ENCODE results near the gene ITIH6. TPM values are rescaled to one million over a fixed set of nuclear protein-coding genes. Genes with fewer than 3 reads are reported as not detected.

The ITIH6 gene
- total RNA-seq, 1 donor from 2014 or later: not detected

- Histone ChIP-seq H4K20me1 (ENCODE audit: insufficient read depth, low read length) (peaks cover 24% of the 10 kb centered on the region), H3K79me2 (ENCODE audit: insufficient read depth, low read length) (peaks cover 32% of the 10 kb centered on the region), H3K27me3 (ENCODE audit: insufficient read depth, low read length) (no peaks in the 10 kb centered on the region), H3K36me3 (ENCODE audit: insufficient read depth, low read length) (peaks cover 6% of the 10 kb centered on the region), H3K9ac (ENCODE audit: low read length) (peak within 1 kb of the TSS; percentile 89), H2AFZ (ENCODE audit: low read depth, low read length) (peak within 1 kb of the TSS; percentile 84), H3K4me3 (ENCODE audit: insufficient read depth, low read depth, low read length) (peak within 1 kb of the TSS; percentile 74), H3K27ac (ENCODE audit: low read depth, low read length) (peak within 1 kb of the TSS; percentile 72), H3K4me2 (ENCODE audit: low read length) (peak within 1 kb of the TSS; percentile 99), H3K9me3 (ENCODE audit: insufficient read depth, low read depth, low read length) (no peaks in the 10 kb centered on the region), H3K4me1 (ENCODE audit: insufficient read depth, low read length) (peaks cover 18% of the 10 kb centered on the region)
- Mint-ChIP-seq H3K36me3 (ENCODE audit: low read depth, unreplicated experiment) (peaks cover 3% of the 10 kb centered on the region), H3K27me3 (ENCODE audit: low read depth, unreplicated experiment) (no peaks in the 10 kb centered on the region), H3K4me1 (ENCODE audit: low read depth, unreplicated experiment) (peaks cover 15% of the 10 kb centered on the region), H3K9me3 (ENCODE audit: unreplicated experiment) (no peaks in the 10 kb centered on the region), H3K4me3 (ENCODE audit: unreplicated experiment) (peak within 1 kb of the TSS; percentile 98), H3K27ac (ENCODE audit: unreplicated experiment) (peak within 1 kb of the TSS; percentile 98)
- TF ChIP-seq EZH2 (IDR thresholded peaks at IDR 0.05; ENCODE audit: insufficient read depth, low read length) (no peak), CTCF (IDR thresholded peaks at IDR 0.05; ENCODE audit: insufficient read depth, low read depth, low read length) (no peak)
- peak; percentile 54 for FAIRE-seq
- DNase-seq (ENCODE audit: low read depth): no peak
Measured at GRCh38 chrX:54807524-54808108, 9.6 kb upstream of the ITIH6 start, which contains the start of gene MAGED2. TSS of gene MAGED2 (plus strand) at chrX:54807745. CDS start at chrX:54809332, 1,587 bp downstream.

- Histone ChIP-seq H3K79me2 (ENCODE audit: insufficient read depth, low read length) (no peaks in the 10 kb centered on the region), H3K27me3 (ENCODE audit: insufficient read depth, low read length) (no peaks in the 10 kb centered on the region), H3K9me3 (ENCODE audit: insufficient read depth, low read depth, low read length) (no peaks in the 10 kb centered on the region), H3K4me2 (ENCODE audit: low read length) (no peak overlapping the region), H3K4me3 (ENCODE audit: insufficient read depth, low read depth, low read length) (no peak overlapping the region), H3K36me3 (ENCODE audit: insufficient read depth, low read length) (no peaks in the 10 kb centered on the region), H2AFZ (ENCODE audit: low read depth, low read length) (no peak overlapping the region), H3K27ac (ENCODE audit: low read depth, low read length) (no peak overlapping the region), H3K4me1 (ENCODE audit: insufficient read depth, low read length) (no peaks in the 10 kb centered on the region), H4K20me1 (ENCODE audit: insufficient read depth, low read length) (no peaks in the 10 kb centered on the region), H3K9ac (ENCODE audit: low read length) (no peak overlapping the region)
- H3K27ac Mint-ChIP-seq (ENCODE audit: unreplicated experiment): no peak overlapping the region
- H3K36me3 Mint-ChIP-seq (ENCODE audit: low read depth, unreplicated experiment): no peaks in the 10 kb centered on the region
- DNase-seq (ENCODE audit: low read depth): no peak
- H3K4me1 Mint-ChIP-seq (ENCODE audit: low read depth, unreplicated experiment): no peaks in the 10 kb centered on the region
- no peak overlapping the region for H3K4me3 Mint-ChIP-seq (ENCODE audit: unreplicated experiment)
- TF ChIP-seq CTCF (IDR thresholded peaks at IDR 0.05; ENCODE audit: insufficient read depth, low read depth, low read length): no peak
- TF ChIP-seq EZH2 (IDR thresholded peaks at IDR 0.05; ENCODE audit: insufficient read depth, low read length): no peak
- no peaks in the 10 kb centered on the region for H3K9me3 Mint-ChIP-seq (ENCODE audit: unreplicated experiment)
- peaks cover 2% of the 10 kb centered on the region for H3K27me3 Mint-ChIP-seq (ENCODE audit: low read depth, unreplicated experiment)
- no peak for FAIRE-seq
Measured at GRCh38 chrX:54799046-54799445, 991 bp upstream of the ITIH6 start.

GRCh38 chrX:54794795-54795194 lies 3.3 kb downstream of the ITIH6 start:
- Histone ChIP-seq H3K4me2 (ENCODE audit: low read length) (no peak overlapping the region), H3K36me3 (ENCODE audit: insufficient read depth, low read length) (no peaks in the 10 kb centered on the region), H3K4me3 (ENCODE audit: insufficient read depth, low read depth, low read length) (no peak overlapping the region), H2AFZ (ENCODE audit: low read depth, low read length) (no peak overlapping the region), H3K4me1 (ENCODE audit: insufficient read depth, low read length) (no peaks in the 10 kb centered on the region), H3K9ac (ENCODE audit: low read length) (no peak overlapping the region), H3K27ac (ENCODE audit: low read depth, low read length) (no peak overlapping the region), H4K20me1 (ENCODE audit: insufficient read depth, low read length) (no peaks in the 10 kb centered on the region), H3K27me3 (ENCODE audit: insufficient read depth, low read length) (no peaks in the 10 kb centered on the region), H3K79me2 (ENCODE audit: insufficient read depth, low read length) (no peaks in the 10 kb centered on the region), H3K9me3 (ENCODE audit: insufficient read depth, low read depth, low read length) (no peaks in the 10 kb centered on the region)
- Mint-ChIP-seq H3K4me1 (ENCODE audit: low read depth, unreplicated experiment) (no peaks in the 10 kb centered on the region), H3K27me3 (ENCODE audit: low read depth, unreplicated experiment) (no peaks in the 10 kb centered on the region), H3K27ac (ENCODE audit: unreplicated experiment) (no peak overlapping the region), H3K36me3 (ENCODE audit: low read depth, unreplicated experiment) (no peaks in the 10 kb centered on the region), H3K4me3 (ENCODE audit: unreplicated experiment) (no peak overlapping the region), H3K9me3 (ENCODE audit: unreplicated experiment) (no peaks in the 10 kb centered on the region)
- FAIRE-seq (no peak), DNase-seq (ENCODE audit: low read depth) (no peak)
- TF ChIP-seq EZH2 (IDR thresholded peaks at IDR 0.05; ENCODE audit: insufficient read depth, low read length) (no peak), CTCF (IDR thresholded peaks at IDR 0.05; ENCODE audit: insufficient read depth, low read depth, low read length) (no peak)
